HUES6 (cell line): ENCODE measurements around the gene NPIPA7.
"Not testable (repeated sequence)": the region's sequence is repeated elsewhere in the genome, so short reads cannot be mapped to it uniquely, and the experiment has no call there.

ENCODE experiments used
- H3K27ac ChIP-seq: 2 replicates; pipeline ENCODE4 v1.7.0; 2013; ENCODE audit warnings: low read depth, mild to moderate bottlenecking, low read length, inconsistent platforms
- H3K27me3 ChIP-seq: 2 replicates; pipeline ENCODE4 v1.6.1; 2013; ENCODE audit warnings: low read length; ENCODE audit not compliant: control insufficient read depth, insufficient read depth
- H3K36me3 ChIP-seq: 2 replicates; pipeline ENCODE4 v1.6.1; 2013; ENCODE audit warnings: low read length; ENCODE audit not compliant: control insufficient read depth, insufficient read depth
- H3K4me1 ChIP-seq: 2 replicates; pipeline ENCODE4 v1.6.1; 2013; ENCODE audit warnings: low read length; ENCODE audit not compliant: control insufficient read depth, insufficient read depth
- H3K4me3 ChIP-seq: 2 replicates; pipeline ENCODE4 v1.5.1; 2013; ENCODE audit warnings: low read depth, low read length
- H3K9ac ChIP-seq: one replicate; pipeline ENCODE4 v1.6.1; 2013; ENCODE audit warnings: mild to moderate bottlenecking, low read length
- H3K9me3 ChIP-seq: 2 replicates; pipeline ENCODE4 v1.6.1; 2013; ENCODE audit warnings: low read depth, low read length; ENCODE audit not compliant: control insufficient read depth, insufficient read depth

NPIPA7 gene

DNA sequence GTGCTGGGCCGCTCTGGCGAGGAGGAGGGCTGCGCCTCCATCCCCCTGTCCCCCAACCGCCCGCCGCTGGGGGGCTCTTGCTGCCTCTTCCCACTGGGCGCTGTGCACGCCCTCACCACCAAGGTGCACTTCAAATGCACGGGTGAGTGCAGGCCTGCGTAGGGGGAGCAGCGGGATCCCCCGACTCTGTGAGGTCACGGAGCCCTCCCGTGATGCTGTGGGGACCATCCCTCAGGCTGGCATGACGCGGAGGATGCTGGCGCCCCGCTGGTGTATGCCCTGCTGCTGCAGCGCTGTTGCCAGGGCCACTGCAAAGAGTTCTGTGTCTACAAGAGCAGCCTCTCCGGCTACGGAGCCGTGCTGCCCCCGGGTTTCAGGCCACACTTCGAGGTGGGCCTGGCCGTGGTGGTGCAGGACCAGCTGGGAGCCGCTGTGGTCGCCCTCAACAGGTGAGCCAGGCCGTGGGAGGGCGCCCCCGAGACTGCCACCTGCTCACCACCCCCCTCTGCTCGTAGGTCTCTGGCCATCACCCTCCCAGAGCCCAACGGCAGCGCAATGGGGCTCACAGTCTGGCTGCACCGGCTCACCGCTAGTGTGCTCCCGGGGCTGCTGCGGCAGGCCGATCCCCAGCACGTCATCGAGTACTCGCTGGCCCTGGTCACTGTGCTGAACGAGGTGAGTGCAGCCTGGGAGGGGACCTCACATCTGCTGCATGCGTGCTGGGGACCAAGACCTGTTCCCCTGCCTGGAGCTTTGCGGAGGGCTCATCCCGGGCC lies 9.7 kb upstream of the NPIPA7 start:
- H3K9me3 ChIP-seq, H3K4me3 ChIP-seq, H3K9ac ChIP-seq, H3K4me1 ChIP-seq, H3K36me3 ChIP-seq, H3K27ac ChIP-seq, H3K27me3 ChIP-seq: not testable (repeated sequence)

GRCh38 chr16:16371136-16371735 lies 7.7 kb upstream of the NPIPA7 start:
- not testable (repeated sequence) for H3K36me3 ChIP-seq, H3K27ac ChIP-seq, H3K27me3 ChIP-seq, H3K4me1 ChIP-seq, H3K4me3 ChIP-seq, H3K9me3 ChIP-seq, H3K9ac ChIP-seq

DNA sequence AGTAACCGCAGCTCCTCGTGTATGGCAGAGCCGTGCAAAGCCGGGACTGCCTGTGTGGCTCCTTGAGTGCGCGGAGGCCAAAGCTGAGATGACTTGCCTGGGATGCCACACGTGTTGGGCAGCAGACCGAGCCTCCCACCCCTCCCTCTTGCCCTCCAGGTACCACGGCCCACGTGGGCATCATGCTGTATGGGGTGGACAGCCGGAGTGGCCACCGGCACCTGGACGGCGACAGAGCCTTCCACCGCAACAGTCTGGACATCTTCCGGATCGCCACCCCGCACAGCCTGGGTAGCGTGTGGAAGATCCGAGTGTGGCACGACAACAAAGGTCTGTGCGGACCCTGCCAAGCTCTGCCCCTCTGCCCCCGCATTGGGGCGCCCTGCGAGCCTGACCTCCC lies 4.7 kb upstream of the NPIPA7 start:
- H3K27me3 ChIP-seq, H3K9ac ChIP-seq, H3K9me3 ChIP-seq, H3K36me3 ChIP-seq, H3K27ac ChIP-seq, H3K4me1 ChIP-seq, H3K4me3 ChIP-seq: not testable (repeated sequence)

DNA sequence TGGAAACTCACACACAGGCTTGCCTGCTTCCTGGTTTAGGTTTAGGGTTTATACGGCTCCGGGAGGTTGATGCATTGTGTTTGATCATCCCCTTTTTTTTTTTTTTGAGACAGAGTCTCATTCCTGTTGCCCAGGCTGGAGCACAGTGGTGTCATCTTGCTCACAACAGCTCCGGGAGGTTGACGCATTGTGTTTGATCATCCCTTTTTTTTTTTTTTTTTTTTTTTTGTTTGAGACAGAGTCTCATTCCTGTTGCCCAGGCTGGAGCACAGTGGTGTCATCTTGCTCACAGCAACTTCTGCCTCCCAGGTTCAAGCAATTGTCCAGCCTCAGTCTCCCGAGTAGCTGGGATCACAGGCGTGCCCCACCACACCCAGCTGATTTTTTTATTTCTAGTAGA lies 20.7 kb downstream of the NPIPA7 start:
- not testable (repeated sequence) for H3K9me3 ChIP-seq, H3K36me3 ChIP-seq, H3K27ac ChIP-seq, H3K27me3 ChIP-seq, H3K9ac ChIP-seq, H3K4me1 ChIP-seq, H3K4me3 ChIP-seq

- not testable (repeated sequence) for H3K9ac ChIP-seq, H3K4me1 ChIP-seq, H3K4me3 ChIP-seq, H3K36me3 ChIP-seq, H3K27ac ChIP-seq, H3K27me3 ChIP-seq, H3K9me3 ChIP-seq
Observed at GRCh38 chr16:16402333-16402732, 23.4 kb downstream of the NPIPA7 start.

- not testable (repeated sequence) for H3K9ac ChIP-seq, H3K36me3 ChIP-seq, H3K27me3 ChIP-seq, H3K9me3 ChIP-seq, H3K4me1 ChIP-seq, H3K27ac ChIP-seq, H3K4me3 ChIP-seq
Observed at GRCh38 chr16:16404283-16404682, 25.3 kb downstream of the NPIPA7 start.

- H3K9ac ChIP-seq: not testable (repeated sequence)
Observed at GRCh38 chr16:16405421-16405820, 26.5 kb downstream of the NPIPA7 start.

DNA sequence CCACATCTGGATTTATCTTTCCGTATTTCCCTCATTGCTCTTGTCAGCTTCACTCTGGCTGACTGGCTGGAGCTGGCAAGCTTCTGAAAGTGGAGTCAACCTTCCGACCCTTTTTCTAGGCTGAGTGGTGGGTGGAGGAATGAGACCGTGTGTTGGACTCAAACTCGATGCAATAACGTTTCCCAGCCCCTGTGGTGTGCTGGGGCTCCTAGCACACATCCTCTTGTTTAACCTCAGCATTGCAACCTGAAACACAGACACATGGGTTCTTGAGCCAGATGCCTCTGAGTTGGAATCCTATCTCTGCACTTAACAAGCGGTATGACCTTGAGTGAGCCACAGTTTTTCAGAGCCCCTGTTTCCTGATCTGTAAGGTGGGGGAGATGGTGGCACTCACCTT lies 29.5 kb downstream of the NPIPA7 start:
- not testable (repeated sequence) for H3K36me3 ChIP-seq, H3K9ac ChIP-seq, H3K27ac ChIP-seq, H3K4me1 ChIP-seq, H3K27me3 ChIP-seq, H3K4me3 ChIP-seq, H3K9me3 ChIP-seq

More at GRCh38 chr16:16405421-16405820, 26.5 kb downstream of the NPIPA7 start:
- H3K4me3 ChIP-seq, H3K27ac ChIP-seq, H3K36me3 ChIP-seq, H3K4me1 ChIP-seq, H3K27me3 ChIP-seq, H3K9me3 ChIP-seq: not testable (repeated sequence)

GRCh38 chr16:16413773-16414172 lies 34.8 kb downstream of the NPIPA7 start:
- H3K27ac ChIP-seq, H3K36me3 ChIP-seq, H3K9me3 ChIP-seq, H3K4me3 ChIP-seq, H3K4me1 ChIP-seq, H3K9ac ChIP-seq, H3K27me3 ChIP-seq: not testable (repeated sequence)

GRCh38 chr16:16417071-16417470 lies 38.1 kb downstream of the NPIPA7 start:
- not testable (repeated sequence) for H3K4me1 ChIP-seq, H3K9ac ChIP-seq, H3K27me3 ChIP-seq, H3K36me3 ChIP-seq, H3K9me3 ChIP-seq, H3K4me3 ChIP-seq, H3K27ac ChIP-seq

DNA sequence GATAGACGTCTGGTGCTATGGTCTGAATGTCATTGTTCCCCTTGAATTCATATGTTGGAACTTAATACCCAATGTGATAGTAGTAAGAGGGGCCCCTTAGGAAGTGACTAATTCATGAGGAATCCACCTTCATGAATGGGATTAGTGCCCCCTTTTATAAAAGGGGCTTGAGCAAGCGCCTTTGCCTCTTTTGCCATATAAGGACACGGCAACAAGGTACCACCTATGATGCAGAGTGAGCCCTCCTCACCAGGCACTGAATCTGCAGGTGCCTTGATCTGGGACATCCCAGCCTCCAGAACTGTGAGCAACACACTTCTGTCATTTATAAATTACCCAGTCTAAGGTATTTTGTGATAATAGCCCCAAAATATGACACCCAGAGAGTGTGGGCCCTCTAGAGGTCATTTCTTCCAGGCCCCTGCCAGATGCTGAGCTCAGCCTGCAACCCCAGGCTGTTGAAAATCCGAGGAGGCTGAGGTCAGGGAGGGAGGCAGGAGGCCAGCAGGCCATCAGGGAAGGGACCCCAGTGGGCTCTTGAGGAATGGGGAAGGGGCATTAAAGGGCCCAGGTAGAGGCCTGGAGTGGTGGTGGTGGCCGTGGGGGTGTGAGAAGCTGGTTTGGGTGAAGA lies 39.1 kb downstream of the NPIPA7 start:
- H3K9ac ChIP-seq, H3K4me3 ChIP-seq, H3K36me3 ChIP-seq, H3K27ac ChIP-seq, H3K4me1 ChIP-seq, H3K27me3 ChIP-seq, H3K9me3 ChIP-seq: not testable (repeated sequence)
